Vagina (tissue), 2 donors: ENCODE results near the gene TADA2B.

Source experiments
- POLR2A ChIP-seq, 2 donors: fragments of 450-650 bp; IDR thresholded peaks; one replicate each; pipeline ENCODE4 v1.6.1; 2017; ENCODE audit warnings: antibody characterized with exemption in 2 of 2, mild to moderate bottlenecking in 2 of 2, moderate library complexity in 2 of 2
- POLR2AphosphoS5 ChIP-seq, 2 donors: sonication (generic); formaldehyde crosslinking; IDR thresholded peaks; one replicate each; pipeline ENCODE4 v1.9.0; 2017; ENCODE audit warnings: antibody characterized with exemption in 2 of 2, mild to moderate bottlenecking in 2 of 2, low read depth in 1 of 2; ENCODE audit not compliant: insufficient read depth in 1 of 2
- TF ChIP-seq, protein P1 (sequence below), 3 experiments: fragments of 450-650 bp in 2 of 3; fragments of 200-600 bp in 1 of 3; sonication (generic) in 1 of 3; IDR thresholded peaks; one replicate each; pipeline ENCODE4 v1.5.1; 2017 to 2019; ENCODE audit warnings: antibody characterized with exemption in 3 of 3, mild to moderate bottlenecking in 2 of 3, moderate library complexity in 2 of 3

DNA sequence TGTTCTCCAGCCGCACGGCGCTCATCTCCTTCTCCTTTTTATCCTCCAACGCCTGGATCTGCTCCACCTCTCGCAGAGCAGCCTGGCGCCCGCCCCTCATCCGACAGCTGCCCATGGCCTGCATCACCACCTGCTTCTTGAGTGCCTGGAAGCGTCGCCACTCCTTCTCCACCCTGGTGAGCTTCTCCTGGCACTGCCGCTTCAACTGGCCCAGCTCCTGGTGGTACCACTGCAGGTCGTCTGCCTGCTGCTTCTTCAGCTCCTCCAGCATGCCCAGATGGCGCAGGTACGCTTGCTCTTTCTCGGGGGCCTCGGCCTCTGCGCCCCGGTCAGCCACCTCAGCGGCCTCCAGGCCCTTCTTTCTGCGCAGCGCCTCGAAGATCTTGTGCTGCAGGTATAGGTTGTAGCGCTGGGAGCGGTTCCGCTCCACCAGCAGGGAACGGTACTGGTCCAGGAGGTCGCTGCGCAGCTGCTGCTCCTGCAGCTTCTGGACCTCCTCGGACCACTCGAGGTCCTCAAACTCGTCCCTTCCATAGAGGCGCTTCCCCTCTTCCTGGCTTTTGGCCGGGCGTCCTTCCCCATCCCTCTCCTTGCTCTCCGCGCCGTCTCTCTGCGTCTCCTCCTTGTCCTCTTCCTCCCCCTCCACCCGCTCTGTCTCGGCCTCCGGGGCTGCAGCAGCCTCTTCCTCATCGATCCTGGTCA, 1.2 kb upstream of the TADA2B start:
- TF ChIP-seq, protein P1, sequence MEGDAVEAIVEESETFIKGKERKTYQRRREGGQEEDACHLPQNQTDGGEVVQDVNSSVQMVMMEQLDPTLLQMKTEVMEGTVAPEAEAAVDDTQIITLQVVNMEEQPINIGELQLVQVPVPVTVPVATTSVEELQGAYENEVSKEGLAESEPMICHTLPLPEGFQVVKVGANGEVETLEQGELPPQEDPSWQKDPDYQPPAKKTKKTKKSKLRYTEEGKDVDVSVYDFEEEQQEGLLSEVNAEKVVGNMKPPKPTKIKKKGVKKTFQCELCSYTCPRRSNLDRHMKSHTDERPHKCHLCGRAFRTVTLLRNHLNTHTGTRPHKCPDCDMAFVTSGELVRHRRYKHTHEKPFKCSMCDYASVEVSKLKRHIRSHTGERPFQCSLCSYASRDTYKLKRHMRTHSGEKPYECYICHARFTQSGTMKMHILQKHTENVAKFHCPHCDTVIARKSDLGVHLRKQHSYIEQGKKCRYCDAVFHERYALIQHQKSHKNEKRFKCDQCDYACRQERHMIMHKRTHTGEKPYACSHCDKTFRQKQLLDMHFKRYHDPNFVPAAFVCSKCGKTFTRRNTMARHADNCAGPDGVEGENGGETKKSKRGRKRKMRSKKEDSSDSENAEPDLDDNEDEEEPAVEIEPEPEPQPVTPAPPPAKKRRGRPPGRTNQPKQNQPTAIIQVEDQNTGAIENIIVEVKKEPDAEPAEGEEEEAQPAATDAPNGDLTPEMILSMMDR (IDR thresholded peaks at IDR 0.05) = no peak
- TF ChIP-seq POLR2AphosphoS5 (IDR thresholded peaks at IDR 0.05; ENCODE audit: insufficient read depth in 1 of 2, low read depth in 1 of 2) (no peak), POLR2A (IDR thresholded peaks at IDR 0.05) (no peak)
